GM12878 (cell line): ENCODE measurements around the gene GRPEL2. TPM values are rescaled to one million over a fixed set of nuclear protein-coding genes. Genes with fewer than 3 reads are reported as not detected.
A peak's percentile ranks its signal among the peaks of the same experiment; 100 is the strongest.

ENCODE experiments used
- ATAC-seq: fragments of 200-7000 bp; cut with Tn5 transposase; 3 replicates; pipeline ENCODE4 v1.9.1; 2020; ENCODE audit warnings: mild to moderate bottlenecking, moderate library complexity
- BruUV-seq: library from RNA; stranded (reverse); fragments of 400-500 nt; replicated peaks from 2 replicates; lab custom pipeline; 2021; lab: Mats Ljungman, UMichigan
- CTCF ChIA-PET: fragments of 300-600 bp; sonication (Branson Sonifier 250); formaldehyde crosslinking; extraction: SDS; loops from one replicate; lab custom pipeline; 2021; ENCODE audit warnings: inconsistent platforms; lab: Yijun Ruan, JAX
- POLR2A ChIA-PET: fragments of 350-600 bp; formaldehyde crosslinking; extraction: SDS; loops from one replicate; lab custom pipeline; 2021; ENCODE audit warnings: inconsistent platforms; lab: Charles Lee
- RAD21 ChIA-PET: fragments of 300-600 bp; sonication (Branson Sonifier 250); formaldehyde crosslinking; loops from one replicate; lab custom pipeline; 2023; ENCODE audit warnings: antibody characterized with exemption; ENCODE audit not compliant: unreplicated experiment; lab: Charles Lee
- SMC1A ChIA-PET: fragments of 300-600 bp; sonication (Branson Sonifier 250); formaldehyde crosslinking; loops from one replicate; lab custom pipeline; 2023; ENCODE audit not compliant: unreplicated experiment, uncharacterized antibody; lab: Charles Lee
- DNase-seq: peaks from one replicate; pipeline ENCODE4 v3.0.0-alpha.2; 2011; ENCODE audit warnings: low read depth, low spot score
- FAIRE-seq: peaks from 3 replicates; lab custom pipeline; 2011; peaks lifted over from hg19 to GRCh38; lab: Jason Lieb, UNC
- H2AFZ ChIP-seq: 2 replicates; pipeline ENCODE4 v1.6.0; 2011; ENCODE audit warnings: low read depth, low read length, control low read depth; ENCODE audit not compliant: control insufficient read depth
- H3K27ac ChIP-seq: 2 replicates; pipeline ENCODE4 v1.5.1; 2011; ENCODE audit warnings: control low read depth; ENCODE audit not compliant: control insufficient read depth, insufficient read depth
- H3K27me3 ChIP-seq, 2 experiments: replicated peaks in 1 of 2; 2 replicates each; pipeline versions ENCODE4 v1.6.0 to v1.6.1; 2011; ENCODE audit warnings: low read length in 1 of 2; ENCODE audit not compliant: control insufficient read depth in 2 of 2, insufficient read depth in 2 of 2
- H3K36me3 ChIP-seq, 2 experiments: 2 replicates each; pipeline ENCODE4 v1.5.1; 2011; ENCODE audit warnings: low read length in 1 of 2; ENCODE audit not compliant: control insufficient read depth in 2 of 2, insufficient read depth in 2 of 2
- H3K4me1 ChIP-seq: 2 replicates; pipeline ENCODE4 v1.6.1; 2011; ENCODE audit warnings: mild to moderate bottlenecking, low read length, moderate library complexity, mixed read lengths; ENCODE audit not compliant: control insufficient read depth, insufficient read depth
- H3K4me2 ChIP-seq: 2 replicates; pipeline ENCODE4 v1.6.0; 2011; ENCODE audit warnings: control low read depth; ENCODE audit not compliant: control insufficient read depth, insufficient read depth
- H3K4me3 ChIP-seq: fragments of 200-600 bp; sonication (generic); 2 replicates; pipeline ENCODE4 v1.5.1; 2016
- H3K79me2 ChIP-seq: 2 replicates; pipeline ENCODE4 v1.6.0; 2011; ENCODE audit warnings: low read length; ENCODE audit not compliant: control insufficient read depth, insufficient read depth
- H3K9ac ChIP-seq: 2 replicates; pipeline ENCODE4 v1.8.0; 2011; ENCODE audit warnings: low read length, control low read depth, mixed read lengths; ENCODE audit not compliant: control insufficient read depth, insufficient read depth
- H3K9me3 ChIP-seq: replicated peaks from 3 replicates; pipeline ENCODE4 v1.5.1; 2011; ENCODE audit warnings: mild to moderate bottlenecking, low read length; ENCODE audit not compliant: control insufficient read depth, insufficient read depth
- H4K20me1 ChIP-seq: 2 replicates; pipeline ENCODE4 v1.6.0; 2011; ENCODE audit not compliant: control insufficient read depth, insufficient read depth
- BACH1 ChIP-seq: fragments of 450-650 bp; IDR thresholded peaks from 2 replicates; pipeline ENCODE4 v1.6.1; 2017; ENCODE audit warnings: mild to moderate bottlenecking, borderline replicate concordance
- BHLHE40 ChIP-seq, 2 experiments: fragments of 450-650 bp in 1 of 2; IDR thresholded peaks; 2 replicates each; pipeline ENCODE4 v1.6.1; 2011 to 2017; ENCODE audit warnings: low read depth in 2 of 2, borderline replicate concordance in 1 of 2, improper control_type of control experiment in 1 of 2, low read length in 1 of 2, mild to moderate bottlenecking in 1 of 2
- BMI1 ChIP-seq: fragments of 450-650 bp; IDR thresholded peaks from 2 replicates; pipeline ENCODE4 v1.6.1; 2016; ENCODE audit warnings: mild to moderate bottlenecking, moderate library complexity, borderline replicate concordance
- CBFB ChIP-seq: IDR thresholded peaks from 2 replicates; pipeline ENCODE4 v1.6.1; 2016; ENCODE audit warnings: antibody characterized with exemption, low read depth
- CHD1 ChIP-seq: IDR thresholded peaks from 2 replicates; pipeline ENCODE4 v1.6.1; 2012; ENCODE audit warnings: low read depth, low read length, improper control_type of control experiment
- EED ChIP-seq: sonication (generic); IDR thresholded peaks from 2 replicates; pipeline ENCODE4 v1.6.1; 2016; ENCODE audit warnings: antibody characterized with exemption, low read depth
- ETV6 ChIP-seq, 2 experiments: fragments of 450-650 bp in 1 of 2; IDR thresholded peaks in 1 of 2; conservative IDR thresholded peaks in 1 of 2; 2 replicates each; pipeline ENCODE4 v1.6.1; 2014; ENCODE audit warnings: antibody characterized with exemption in 1 of 2, borderline replicate concordance in 1 of 2, low read depth in 1 of 2, mild to moderate bottlenecking in 1 of 2, moderate library complexity in 1 of 2
- JUND ChIP-seq: IDR thresholded peaks from 2 replicates; pipeline ENCODE4 v1.6.1; 2012; ENCODE audit warnings: low read depth, mild to moderate bottlenecking, low read length, improper control_type of control experiment, moderate library complexity
- NFYA ChIP-seq: IDR thresholded peaks from 2 replicates; pipeline ENCODE4 v1.6.1; 2011; ENCODE audit warnings: low read depth, mild to moderate bottlenecking, low read length, improper control_type of control experiment, borderline replicate concordance
- NR2C2 ChIP-seq: IDR thresholded peaks from 2 replicates; pipeline ENCODE4 v1.6.1; 2011; ENCODE audit warnings: borderline replicate concordance, low read depth; ENCODE audit not compliant: control insufficient read depth, insufficient read length
- SMAD1 ChIP-seq: fragments of 450-650 bp; IDR thresholded peaks from 2 replicates; pipeline ENCODE4 v1.6.1; 2018; ENCODE audit warnings: mild to moderate bottlenecking, low read depth; ENCODE audit not compliant: partially characterized antibody
- TAF1 ChIP-seq: IDR thresholded peaks from 2 replicates; pipeline ENCODE4 v1.6.1; 2011; ENCODE audit warnings: mild to moderate bottlenecking, low read depth, low read length, borderline replicate concordance
- WGBS: methylation state at CpG from one replicate; pipeline ENCODE4 v1.1.6; 2016; ENCODE audit warnings: low lambda C conversion rate; ENCODE audit not compliant: insufficient replicate concordance, insufficient coverage; ENCODE audit errors: missing lambda C conversion rate; 5-methylcytosine and 5-hydroxymethylcytosine counted together
- in situ Hi-C: fragments of 300-500 bp; cut with MboI; formaldehyde crosslinking; loops from 9 replicates; pipeline ENCODE4 v1.14.3; 2018; ENCODE audit warnings: mixed read lengths
- intact Hi-C: fragments of 100-400 bp; cut with micrococcal nuclease; formaldehyde crosslinking; loops from one replicate; pipeline ENCODE4 v1.14.2; 2022; ENCODE audit not compliant: unreplicated experiment
- polyA plus RNA-seq, 11 experiments: library from polyadenylated mRNA; depleted of rRNA in 4 of 11; unstranded in 6 of 11; stranded (reverse) in 5 of 11; fragments of >200 nt; fragmentation: Nextera tagmentation in 4 of 11; fragmentation: Illumina TruSeq in 1 of 11; extraction: Ambion mirVana in 4 of 11; extraction: Trizol in 1 of 11; gene quantifications; 1 replicate in 1 of 11; 2 replicates in 10 of 11; pipeline versions ENCODE4 v1.2.1 to v1.2.3, GENCODE V29; 2011 to 2016; ENCODE audit warnings: inconsistent platforms in 2 of 11, missing spikeins in 2 of 11, low read depth in 1 of 11
- total RNA-seq, 4 experiments: library from RNA; depleted of rRNA in 3 of 4; stranded (reverse); fragments of >200 nt in 3 of 4; fragmentation: Illumina TruSeq in 1 of 4; extraction: Trizol in 1 of 4; gene quantifications; 2 replicates each; pipeline versions ENCODE4 v1.2.1 to v1.2.3, GENCODE V29; 2013 to 2021
- TF ChIP-seq, protein P1 (sequence below), 3 experiments: IDR thresholded peaks in 2 of 3; conservative IDR thresholded peaks in 1 of 3; 2 replicates each; pipeline ENCODE4 v1.5.1; 2011; ENCODE audit warnings: low read depth in 3 of 3, low read length in 3 of 3, mild to moderate bottlenecking in 3 of 3, control low read depth in 2 of 3, moderate library complexity in 2 of 3, inconsistent platforms in 1 of 3, mixed read lengths in 1 of 3; ENCODE audit not compliant: control insufficient read depth in 2 of 3, insufficient read depth in 1 of 3; ENCODE audit errors: extremely low read depth in 1 of 3

The GRPEL2 gene
- total and polyA plus RNA-seq, 10 of the 15 experiments (the other 5 are each of a cell fraction or from before 2014, with no cell fraction given) = 4.4 to 20.2 (median 14.1) TPM

- no peak for TF ChIP-seq CBFB
- no peak for TF ChIP-seq CHD1
- TF ChIP-seq BMI1 = no peak
- TF ChIP-seq NFYA = no peak
- no peak for TF ChIP-seq BHLHE40 (IDR thresholded peaks at IDR 0.05; ENCODE audit: borderline replicate concordance in 1 of 2, low read depth in 2 of 2, low read length in 1 of 2)
- TF ChIP-seq BACH1 = no peak
- no peak for TF ChIP-seq NR2C2
- TF ChIP-seq SMAD1 = no peak
- TF ChIP-seq, protein P1, sequence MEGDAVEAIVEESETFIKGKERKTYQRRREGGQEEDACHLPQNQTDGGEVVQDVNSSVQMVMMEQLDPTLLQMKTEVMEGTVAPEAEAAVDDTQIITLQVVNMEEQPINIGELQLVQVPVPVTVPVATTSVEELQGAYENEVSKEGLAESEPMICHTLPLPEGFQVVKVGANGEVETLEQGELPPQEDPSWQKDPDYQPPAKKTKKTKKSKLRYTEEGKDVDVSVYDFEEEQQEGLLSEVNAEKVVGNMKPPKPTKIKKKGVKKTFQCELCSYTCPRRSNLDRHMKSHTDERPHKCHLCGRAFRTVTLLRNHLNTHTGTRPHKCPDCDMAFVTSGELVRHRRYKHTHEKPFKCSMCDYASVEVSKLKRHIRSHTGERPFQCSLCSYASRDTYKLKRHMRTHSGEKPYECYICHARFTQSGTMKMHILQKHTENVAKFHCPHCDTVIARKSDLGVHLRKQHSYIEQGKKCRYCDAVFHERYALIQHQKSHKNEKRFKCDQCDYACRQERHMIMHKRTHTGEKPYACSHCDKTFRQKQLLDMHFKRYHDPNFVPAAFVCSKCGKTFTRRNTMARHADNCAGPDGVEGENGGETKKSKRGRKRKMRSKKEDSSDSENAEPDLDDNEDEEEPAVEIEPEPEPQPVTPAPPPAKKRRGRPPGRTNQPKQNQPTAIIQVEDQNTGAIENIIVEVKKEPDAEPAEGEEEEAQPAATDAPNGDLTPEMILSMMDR (IDR thresholded peaks at IDR 0.05 in 2 of 3, conservative IDR thresholded peaks at IDR 0.05 in 1 of 3; ENCODE audit: control insufficient read depth in 2 of 3, extremely low read depth in 1 of 3, insufficient read depth in 1 of 3, low read depth in 3 of 3, low read length in 3 of 3) = no peak
- TF ChIP-seq JUND = no peak
- TF ChIP-seq EED = no peak
- no peak for TF ChIP-seq ETV6 (conservative IDR thresholded peaks at IDR 0.05 in 1 of 2, IDR thresholded peaks at IDR 0.05 in 1 of 2; ENCODE audit: borderline replicate concordance in 1 of 2, low read depth in 1 of 2)
- no peak for TF ChIP-seq TAF1
- Histone ChIP-seq H3K9ac (no peak overlapping the region), H2AFZ (no peak overlapping the region), H4K20me1 (no peaks in the 10 kb centered on the region), H3K27me3 (peaks cover 0 to 2% of the 10 kb centered on the region in 2 experiments; a peak in 2 of 4 replicates), H3K4me1 (no peaks in the 10 kb centered on the region), H3K36me3 (no peaks in the 10 kb centered on the region), H3K4me2 (no peak overlapping the region), H3K9me3 (no peaks in the 10 kb centered on the region), H3K27ac (no peak overlapping the region), H3K4me3 (no peak overlapping the region), H3K79me2 (no peaks in the 10 kb centered on the region)
- in situ Hi-C loops = no loop called here
- no peak for FAIRE-seq
- DNase-seq = no peak
- intact Hi-C loops = loop anchor here (5.0 kb wide), 1 partner anchor 236 kb away; no protein-coding TSS in a partner anchor
- WGBS = 38% methylated on average over 8 of the region's 8 CpGs
- POLR2A ChIA-PET = no interaction called here
- BruUV-seq = no TSS peak
- RAD21 ChIA-PET = interaction anchor here (1.0 to 4.9 kb wide), 6 partner anchors 40 to 237 kb away, joined by 3 to 22 read pairs (median 7); no protein-coding TSS in a partner anchor
- CTCF ChIA-PET = interaction anchor here (0.8 to 12.8 kb wide), 19 partner anchors 9 to 315 kb away, joined by 3 to 137 read pairs (median 8); partner anchors contain the start of gene GRPEL2
- peak; percentile 35; the same call in 2 of the 3 replicates for ATAC-seq
- SMC1A ChIA-PET = interaction anchor here (0.7 to 6.5 kb wide), 9 partner anchors 13 to 237 kb away, joined by 3 to 52 read pairs (median 3); partner anchors contain the start of gene GRPEL2
Measured at GRCh38 chr5:149381261-149381985, 36.1 kb downstream of the GRPEL2 start.
